Gastroesophageal sphincter (tissue), 3 donors: ENCODE results near the gene PDE4B.

ENCODE experiments used
- CTCF ChIP-seq, 4 experiments: fragments of 200-600 bp in 2 of 4; fragments of 450-650 bp in 2 of 4; sonication (generic) in 1 of 4; IDR thresholded peaks; one replicate each; pipeline ENCODE4 v1.5.1; 2017 to 2019; ENCODE audit warnings: antibody characterized with exemption in 4 of 4, mild to moderate bottlenecking in 2 of 4, moderate library complexity in 2 of 4
- EP300 ChIP-seq: sonication (generic); formaldehyde crosslinking; IDR thresholded peaks from one replicate; pipeline ENCODE4 v1.6.1; 2017; ENCODE audit warnings: antibody characterized with exemption, mild to moderate bottlenecking
- POLR2A ChIP-seq, 2 donors: fragments of 450-650 bp; IDR thresholded peaks; one replicate each; pipeline ENCODE4 v1.6.1; 2017; ENCODE audit warnings: antibody characterized with exemption in 2 of 2, mild to moderate bottlenecking in 2 of 2, moderate library complexity in 1 of 2
- POLR2AphosphoS5 ChIP-seq: sonication (generic); formaldehyde crosslinking; IDR thresholded peaks from one replicate; pipeline ENCODE4 v1.6.1; 2017; ENCODE audit warnings: antibody characterized with exemption

GRCh38 chr1:66251546-66251945 lies 458.9 kb downstream of the PDE4B start:
- no peak for TF ChIP-seq CTCF (IDR thresholded peaks at IDR 0.05)
- no peak for TF ChIP-seq POLR2A (IDR thresholded peaks at IDR 0.05)
- TF ChIP-seq EP300, result no peak
- TF ChIP-seq POLR2AphosphoS5, result no peak
